ENCODE data around the gene CAMK1G. TPM values are rescaled to one million over a fixed set of nuclear protein-coding genes. Genes with fewer than 3 reads are reported as not detected.

Gene CAMK1G
- total and polyA plus RNA-seq, 9 of the 15 experiments (the other 6 are each of a cell fraction or from before 2014, with no cell fraction given) = not detected

DNA sequence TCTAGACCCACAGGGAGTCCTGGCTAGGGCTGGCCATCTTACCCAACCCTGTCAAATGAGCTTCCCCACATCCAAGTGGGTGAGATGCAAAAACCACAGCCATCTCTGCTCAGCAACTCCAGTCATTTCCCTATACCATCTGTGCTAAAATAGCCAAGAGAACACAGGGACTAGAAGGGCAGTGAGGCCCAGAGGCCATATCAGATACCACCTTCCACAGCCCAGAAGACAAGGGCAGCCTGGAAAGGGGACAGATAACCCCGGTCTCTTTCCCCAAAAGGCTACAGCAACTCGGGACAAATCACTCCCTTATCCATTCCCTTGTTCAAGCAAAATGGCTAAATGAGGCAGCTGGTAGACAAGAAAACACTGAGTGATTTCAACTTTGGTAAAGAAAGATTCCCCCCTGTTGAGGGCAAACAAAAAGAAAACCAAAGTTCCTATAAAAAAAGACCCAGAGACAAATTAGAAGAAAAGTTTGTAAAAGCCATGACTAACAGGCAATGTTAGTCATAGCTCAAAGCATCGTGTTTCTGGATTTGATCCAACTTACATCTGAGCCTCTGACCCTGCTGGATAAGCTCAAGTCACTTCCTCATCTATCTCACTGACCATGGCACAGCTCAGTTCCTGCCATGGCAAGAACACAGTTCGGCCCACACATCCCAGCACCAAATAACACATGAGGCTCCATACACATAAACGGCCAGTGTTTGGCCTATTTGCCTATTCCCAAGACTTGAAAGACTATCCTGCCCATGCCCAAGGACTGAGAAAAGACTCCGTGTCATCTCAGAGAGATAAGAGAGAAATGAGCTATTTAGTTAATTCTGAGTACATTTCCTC lies 65.6 kb downstream of the CAMK1G start (continued):
- TF ChIP-seq ETV6 (IDR thresholded peaks at IDR 0.05; ENCODE audit: borderline replicate concordance in 1 of 2, low read depth in 2 of 2, low read length in 1 of 2) (0 out of 4 replicates have a peak, but pooled peaks of 1 of the 2 experiments have one; percentile 16), ETV6 (CRISPR knock-in tag; IDR thresholded peaks at IDR 0.05; ENCODE audit: borderline replicate concordance) (no peak), LEF1 (IDR thresholded peaks at IDR 0.05) (peak; percentile 68; the same call in 1 of the 2 replicates), SMARCE1 (IDR thresholded peaks at IDR 0.05) (peak; percentile 95), PTBP1 (IDR thresholded peaks at IDR 0.05; ENCODE audit: low read depth, low read length) (no peak), ZNF431 (CRISPR knock-in tag; IDR thresholded peaks at IDR 0.05) (no peak), GATA2 (CRISPR knock-in tag; IDR thresholded peaks at IDR 0.05) (0 out of 2 replicates have a peak, but pooled peaks have one; percentile 25), RAD51 (IDR thresholded peaks at IDR 0.05; ENCODE audit: borderline replicate concordance, low read depth) (no peak), ZFP36 (IDR thresholded peaks at IDR 0.05; ENCODE audit: low read depth, low read length, partially characterized antibody) (no peak), DMBX1 (CRISPR knock-in tag; IDR thresholded peaks at IDR 0.05; ENCODE audit: borderline replicate concordance) (peak; percentile 69; the same call in 1 of the 2 replicates), ZNF75A (CRISPR knock-in tag; IDR thresholded peaks at IDR 0.05) (no peak), ZFP30 (CRISPR knock-in tag; IDR thresholded peaks at IDR 0.05; ENCODE audit: borderline replicate concordance) (no peak), TAF15 (IDR thresholded peaks at IDR 0.05; ENCODE audit: low read depth, low read length) (no peak), EGR1 (conservative IDR thresholded peaks at IDR 0.05) (no peak), CTBP1 (IDR thresholded peaks at IDR 0.05; ENCODE audit: borderline replicate concordance) (peak; percentile 57; the same call in 1 of the 2 replicates)
- TF ChIP-seq, protein P1, sequence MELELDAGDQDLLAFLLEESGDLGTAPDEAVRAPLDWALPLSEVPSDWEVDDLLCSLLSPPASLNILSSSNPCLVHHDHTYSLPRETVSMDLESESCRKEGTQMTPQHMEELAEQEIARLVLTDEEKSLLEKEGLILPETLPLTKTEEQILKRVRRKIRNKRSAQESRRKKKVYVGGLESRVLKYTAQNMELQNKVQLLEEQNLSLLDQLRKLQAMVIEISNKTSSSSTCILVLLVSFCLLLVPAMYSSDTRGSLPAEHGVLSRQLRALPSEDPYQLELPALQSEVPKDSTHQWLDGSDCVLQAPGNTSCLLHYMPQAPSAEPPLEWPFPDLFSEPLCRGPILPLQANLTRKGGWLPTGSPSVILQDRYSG (tag; conservative IDR thresholded peaks at IDR 0.05; ENCODE audit: low read depth) = peak; percentile 40
- TF ChIP-seq, protein P2, sequence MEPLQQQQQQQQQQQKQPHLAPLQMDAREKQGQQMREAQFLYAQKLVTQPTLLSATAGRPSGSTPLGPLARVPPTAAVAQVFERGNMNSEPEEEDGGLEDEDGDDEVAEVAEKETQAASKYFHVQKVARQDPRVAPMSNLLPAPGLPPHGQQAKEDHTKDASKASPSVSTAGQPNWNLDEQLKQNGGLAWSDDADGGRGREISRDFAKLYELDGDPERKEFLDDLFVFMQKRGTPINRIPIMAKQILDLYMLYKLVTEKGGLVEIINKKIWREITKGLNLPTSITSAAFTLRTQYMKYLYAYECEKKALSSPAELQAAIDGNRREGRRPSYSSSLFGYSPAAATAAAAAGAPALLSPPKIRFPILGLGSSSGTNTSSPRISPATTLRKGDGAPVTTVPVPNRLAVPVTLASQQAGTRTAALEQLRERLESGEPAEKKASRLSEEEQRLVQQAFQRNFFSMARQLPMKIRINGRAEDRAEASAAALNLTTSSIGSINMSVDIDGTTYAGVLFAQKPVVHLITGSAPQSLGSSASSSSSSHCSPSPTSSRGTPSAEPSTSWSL (CRISPR knock-in tag; IDR thresholded peaks at IDR 0.05; ENCODE audit: borderline replicate concordance) = no peak
- TF ChIP-seq, protein P3, sequence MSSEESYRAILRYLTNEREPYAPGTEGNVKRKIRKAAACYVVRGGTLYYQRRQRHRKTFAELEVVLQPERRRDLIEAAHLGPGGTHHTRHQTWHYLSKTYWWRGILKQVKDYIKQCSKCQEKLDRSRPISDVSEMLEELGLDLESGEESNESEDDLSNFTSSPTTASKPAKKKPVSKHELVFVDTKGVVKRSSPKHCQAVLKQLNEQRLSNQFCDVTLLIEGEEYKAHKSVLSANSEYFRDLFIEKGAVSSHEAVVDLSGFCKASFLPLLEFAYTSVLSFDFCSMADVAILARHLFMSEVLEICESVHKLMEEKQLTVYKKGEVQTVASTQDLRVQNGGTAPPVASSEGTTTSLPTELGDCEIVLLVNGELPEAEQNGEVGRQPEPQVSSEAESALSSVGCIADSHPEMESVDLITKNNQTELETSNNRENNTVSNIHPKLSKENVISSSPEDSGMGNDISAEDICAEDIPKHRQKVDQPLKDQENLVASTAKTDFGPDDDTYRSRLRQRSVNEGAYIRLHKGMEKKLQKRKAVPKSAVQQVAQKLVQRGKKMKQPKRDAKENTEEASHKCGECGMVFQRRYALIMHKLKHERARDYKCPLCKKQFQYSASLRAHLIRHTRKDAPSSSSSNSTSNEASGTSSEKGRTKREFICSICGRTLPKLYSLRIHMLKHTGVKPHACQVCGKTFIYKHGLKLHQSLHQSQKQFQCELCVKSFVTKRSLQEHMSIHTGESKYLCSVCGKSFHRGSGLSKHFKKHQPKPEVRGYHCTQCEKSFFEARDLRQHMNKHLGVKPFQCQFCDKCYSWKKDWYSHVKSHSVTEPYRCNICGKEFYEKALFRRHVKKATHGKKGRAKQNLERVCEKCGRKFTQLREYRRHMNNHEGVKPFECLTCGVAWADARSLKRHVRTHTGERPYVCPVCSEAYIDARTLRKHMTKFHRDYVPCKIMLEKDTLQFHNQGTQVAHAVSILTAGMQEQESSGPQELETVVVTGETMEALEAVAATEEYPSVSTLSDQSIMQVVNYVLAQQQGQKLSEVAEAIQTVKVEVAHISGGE (CRISPR knock-in tag; IDR thresholded peaks at IDR 0.05) = peak in 1 of 3 experiments; percentile 28; a peak in 1 of 6 replicates
- TF ChIP-seq, protein P4, sequence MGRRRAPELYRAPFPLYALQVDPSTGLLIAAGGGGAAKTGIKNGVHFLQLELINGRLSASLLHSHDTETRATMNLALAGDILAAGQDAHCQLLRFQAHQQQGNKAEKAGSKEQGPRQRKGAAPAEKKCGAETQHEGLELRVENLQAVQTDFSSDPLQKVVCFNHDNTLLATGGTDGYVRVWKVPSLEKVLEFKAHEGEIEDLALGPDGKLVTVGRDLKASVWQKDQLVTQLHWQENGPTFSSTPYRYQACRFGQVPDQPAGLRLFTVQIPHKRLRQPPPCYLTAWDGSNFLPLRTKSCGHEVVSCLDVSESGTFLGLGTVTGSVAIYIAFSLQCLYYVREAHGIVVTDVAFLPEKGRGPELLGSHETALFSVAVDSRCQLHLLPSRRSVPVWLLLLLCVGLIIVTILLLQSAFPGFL (CRISPR knock-in tag; IDR thresholded peaks at IDR 0.05) = no peak
